ENCODE measurements around the gene NDFIP2.

NDFIP2 gene

DNA sequence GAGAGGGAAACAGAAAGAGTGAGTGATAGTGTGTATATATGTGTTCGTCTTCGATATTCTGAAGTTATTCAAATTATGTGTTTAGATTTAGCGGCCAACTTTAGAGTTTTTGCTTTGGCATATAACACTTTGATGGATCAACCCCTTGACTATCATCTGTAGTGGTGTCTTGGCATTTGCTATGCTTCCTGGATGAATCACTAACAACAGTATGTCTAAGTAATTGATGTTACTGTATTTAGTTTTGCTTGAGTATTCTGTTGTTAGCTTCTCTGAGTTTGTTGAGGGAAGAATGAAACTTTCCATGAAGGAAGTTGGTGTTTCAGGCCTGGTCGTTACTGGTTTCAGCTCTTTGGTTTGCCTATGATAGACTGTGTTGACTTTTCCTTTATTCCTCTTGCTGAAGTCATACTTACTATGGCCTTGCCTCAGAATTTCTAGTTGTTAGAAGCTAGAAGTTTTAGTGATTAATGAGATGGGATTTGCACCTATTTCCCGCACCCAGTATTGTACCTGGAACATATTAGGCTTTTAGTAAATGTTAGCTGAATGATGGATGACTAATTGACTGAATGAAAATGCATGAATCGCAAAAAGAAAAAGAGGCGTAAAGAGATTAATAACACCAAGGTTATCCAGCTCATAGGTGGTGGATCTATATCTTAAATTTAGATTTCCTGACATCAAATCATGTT is 20.7 kb downstream of the NDFIP2 start:
- H3K9me3 ChIP-seq: no peaks in the 10 kb centered on the region
- H3K27ac ChIP-seq: no peak overlapping the region
- H3K27me3 ChIP-seq: peaks cover 6% of the 10 kb centered on the region
- H3K4me1 ChIP-seq (ENCODE audit: control insufficient read depth in 1 of 2, insufficient read depth in 1 of 2, low read depth in 1 of 2, low read length in 1 of 2): no peaks in the 10 kb centered on the region
- H3K4me3 ChIP-seq (ENCODE audit: low read depth in 1 of 2, low read length in 1 of 2): no peak overlapping the region
- H3K36me3 ChIP-seq: no peaks in the 10 kb centered on the region
- TF ChIP-seq CTCF (IDR thresholded peaks at IDR 0.05): no peak

DNA sequence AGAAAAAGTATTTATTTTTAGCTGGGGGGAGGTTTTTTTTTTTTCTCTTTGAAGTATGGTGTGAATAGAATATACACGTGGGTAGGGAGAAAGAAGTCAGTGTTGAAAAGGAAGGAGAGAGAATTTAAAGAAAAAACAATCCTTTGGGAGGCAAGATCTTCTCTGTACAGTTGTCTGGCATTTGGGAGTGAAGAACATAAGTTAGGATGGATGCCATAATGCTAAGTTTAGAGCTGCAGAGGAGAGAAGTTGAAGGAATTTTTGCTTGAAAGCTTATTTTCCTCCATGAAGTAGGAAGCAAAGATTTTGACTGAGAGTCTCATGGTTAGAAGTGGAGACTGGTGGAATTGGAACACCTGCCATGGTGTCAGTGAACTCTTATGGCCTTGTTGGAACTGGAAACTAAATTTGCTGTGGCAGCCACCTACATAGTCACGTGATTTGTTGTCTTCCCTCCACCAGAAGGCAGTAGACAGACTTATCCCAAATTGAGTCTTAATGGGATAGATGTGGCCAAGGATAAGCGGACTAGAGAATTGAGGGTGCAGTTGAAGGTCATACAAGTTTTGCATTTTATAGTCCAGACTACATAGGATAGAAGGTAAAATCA is 22.0 kb downstream of the NDFIP2 start:
- Histone ChIP-seq H3K4me1 (ENCODE audit: control insufficient read depth in 1 of 2, insufficient read depth in 1 of 2, low read depth in 1 of 2, low read length in 1 of 2) (no peaks in the 10 kb centered on the region), H3K27ac (no peak overlapping the region), H3K9me3 (no peaks in the 10 kb centered on the region), H3K4me3 (ENCODE audit: low read depth in 1 of 2, low read length in 1 of 2) (no peak overlapping the region), H3K27me3 (peaks cover 3% of the 10 kb centered on the region), H3K36me3 (no peaks in the 10 kb centered on the region)
- no peak for TF ChIP-seq CTCF (IDR thresholded peaks at IDR 0.05)

GRCh38 chr13:79503473-79504017 is 22.6 kb downstream of the NDFIP2 start:
- no peaks in the 10 kb centered on the region for H3K36me3 ChIP-seq
- no peaks in the 10 kb centered on the region for H3K4me1 ChIP-seq (ENCODE audit: control insufficient read depth in 1 of 2, insufficient read depth in 1 of 2, low read depth in 1 of 2, low read length in 1 of 2)
- no peak overlapping the region for H3K27ac ChIP-seq
- H3K27me3 ChIP-seq: peaks cover 3% of the 10 kb centered on the region
- no peaks in the 10 kb centered on the region for H3K9me3 ChIP-seq
- no peak for TF ChIP-seq CTCF (IDR thresholded peaks at IDR 0.05)
- no peak overlapping the region for H3K4me3 ChIP-seq (ENCODE audit: low read depth in 1 of 2, low read length in 1 of 2)

GRCh38 chr13:79508224-79508961 is 27.4 kb downstream of the NDFIP2 start:
- no peaks in the 10 kb centered on the region for H3K36me3 ChIP-seq
- H3K4me1 ChIP-seq (ENCODE audit: control insufficient read depth in 1 of 2, insufficient read depth in 1 of 2, low read depth in 1 of 2, low read length in 1 of 2): no peaks in the 10 kb centered on the region
- no peak overlapping the region for H3K4me3 ChIP-seq (ENCODE audit: low read depth in 1 of 2, low read length in 1 of 2)
- TF ChIP-seq CTCF (IDR thresholded peaks at IDR 0.05): no peak
- no peak overlapping the region for H3K27ac ChIP-seq
- peaks cover 3% of the 10 kb centered on the region for H3K27me3 ChIP-seq
- no peaks in the 10 kb centered on the region for H3K9me3 ChIP-seq

- H3K27me3 ChIP-seq: no peaks in the 10 kb centered on the region
- no peaks in the 10 kb centered on the region for H3K9me3 ChIP-seq
- no peaks in the 10 kb centered on the region for H3K4me1 ChIP-seq (ENCODE audit: control insufficient read depth in 1 of 2, insufficient read depth in 1 of 2, low read depth in 1 of 2, low read length in 1 of 2)
- H3K4me3 ChIP-seq (ENCODE audit: low read depth in 1 of 2, low read length in 1 of 2): no peak overlapping the region
- no peaks in the 10 kb centered on the region for H3K36me3 ChIP-seq
- H3K27ac ChIP-seq: no peak overlapping the region
- TF ChIP-seq CTCF (IDR thresholded peaks at IDR 0.05): no peak
These were observed 30.7 kb downstream of the NDFIP2 start for GRCh38 chr13:79511611-79512010.

Data from neutrophil (primary cell).